Progenitor cell of endocrine pancreas (in vitro differentiated cells): Measurements from ENCODE around the gene NTN1. TPM values are rescaled to one million over a fixed set of nuclear protein-coding genes. Genes with fewer than 3 reads are reported as not detected.
A peak's percentile ranks its signal among the peaks of the same experiment; 100 is the strongest.

Source experiments
- DNase-seq: peaks from one replicate; pipeline ENCODE4 v3.0.0; 2021; ENCODE audit warnings: low spot score; ENCODE audit not compliant: unreplicated experiment
- H3K27ac Mint-ChIP-seq: 2 replicates; pipeline ENCODE4 v1.8.0; 2021; ENCODE audit warnings: mild to moderate bottlenecking, moderate library complexity, mixed read lengths
- H3K27me3 Mint-ChIP-seq: 2 replicates; pipeline ENCODE4 v1.8.0; 2021; ENCODE audit warnings: mixed read lengths
- H3K36me3 Mint-ChIP-seq: 2 replicates; pipeline ENCODE4 v1.8.0; 2022; ENCODE audit warnings: mixed read lengths; ENCODE audit not compliant: insufficient read depth
- H3K4me1 Mint-ChIP-seq: 2 replicates; pipeline ENCODE4 v1.8.0; 2021; ENCODE audit warnings: low read depth, mixed read lengths
- H3K4me3 Mint-ChIP-seq: 2 replicates; pipeline ENCODE4 v1.8.0; 2021; ENCODE audit warnings: low read depth, mild to moderate bottlenecking, moderate library complexity, mixed read lengths
- H3K9me3 Mint-ChIP-seq: 2 replicates; pipeline ENCODE4 v1.8.0; 2021; ENCODE audit warnings: low read depth, mixed read lengths
- CTCF ChIP-seq: fragments of 200-600 bp; sonication (generic); IDR thresholded peaks from one replicate; pipeline ENCODE4 v1.5.0; 2021; ENCODE audit warnings: antibody characterized with exemption, mild to moderate bottlenecking; ENCODE audit not compliant: unreplicated experiment
- total RNA-seq: library from RNA; stranded (reverse); gene quantifications from 2 replicates; pipeline ENCODE4 v1.2.1, GENCODE V29; 2021

Gene NTN1
- total RNA-seq, 1 donor from 2014 or later = 4.4 TPM

GRCh38 chr17:9290226-9290613, 268.9 kb downstream of the NTN1 start:
- Mint-ChIP-seq H3K9me3 (peaks cover 2% of the 10 kb centered on the region), H3K4me1 (no peaks in the 10 kb centered on the region), H3K27me3 (peaks cover 10% of the 10 kb centered on the region), H3K4me3 (no peak overlapping the region), H3K36me3 (no peaks in the 10 kb centered on the region), H3K27ac (no peak overlapping the region)
- no peak for DNase-seq
- TF ChIP-seq CTCF = no peak

GRCh38 chr17:9291912-9292560, 270.7 kb downstream of the NTN1 start:
- peak; percentile 14 for DNase-seq
- peaks cover 2% of the 10 kb centered on the region for H3K9me3 Mint-ChIP-seq
- peaks cover 10% of the 10 kb centered on the region for H3K27me3 Mint-ChIP-seq
- H3K4me3 Mint-ChIP-seq = no peak overlapping the region
- no peaks in the 10 kb centered on the region for H3K36me3 Mint-ChIP-seq
- no peaks in the 10 kb centered on the region for H3K4me1 Mint-ChIP-seq
- H3K27ac Mint-ChIP-seq = no peak overlapping the region
- TF ChIP-seq CTCF = peak; percentile 72

- no peak overlapping the region for H3K27ac Mint-ChIP-seq
- peaks cover 10% of the 10 kb centered on the region for H3K27me3 Mint-ChIP-seq
- no peak for TF ChIP-seq CTCF
Measured at GRCh38 chr17:9292561-9292941, 271.2 kb downstream of the NTN1 start.

More at GRCh38 chr17:9292561-9292941, 271.2 kb downstream of the NTN1 start:
- H3K4me1 Mint-ChIP-seq = no peaks in the 10 kb centered on the region
- H3K36me3 Mint-ChIP-seq = no peaks in the 10 kb centered on the region
- H3K4me3 Mint-ChIP-seq = no peak overlapping the region
- peaks cover 2% of the 10 kb centered on the region for H3K9me3 Mint-ChIP-seq
- DNase-seq = no peak

Other genes with a start within 250 kb of the NTN1 start
- gene MFSD6L, start 222.1 kb upstream of the NTN1 start, total RNA-seq = 10.7 and 11.2 TPM in 2 replicates
- gene PIK3R6, start 153.8 kb upstream of the NTN1 start, total RNA-seq = 0.07 TPM in 1 of 2 replicates, not detected in the other
- 0.29 and 0.50 TPM in 2 replicates for gene PIK3R5, start 55.8 kb upstream of the NTN1 start, total RNA-seq